ENCODE measurements around the gene CUEDC2. TPM values are rescaled to one million over a fixed set of nuclear protein-coding genes. Genes with fewer than 3 reads are reported as not detected.

Gene CUEDC2
- total RNA-seq, 1 experiment from 2014 or later = 89.3 TPM

- DNase-seq (ENCODE audit: low read depth) = no peak
These were observed 34.9 kb downstream of the CUEDC2 start for GRCh38 chr10:102397222-102398171.

- DNase-seq (ENCODE audit: low read depth) = no peak
These were observed 35.6 kb downstream of the CUEDC2 start for GRCh38 chr10:102396730-102397151.

- DNase-seq (ENCODE audit: low read depth) = no peak
These were observed 36.1 kb downstream of the CUEDC2 start for GRCh38 chr10:102396317-102396650.

- DNase-seq (ENCODE audit: low read depth) = peak; percentile 71
These were observed 36.7 kb downstream of the CUEDC2 start, which contains the start of gene NFKB2 for GRCh38 chr10:102395400-102396316. Gene NFKB2 (plus strand): TSS chr10:102395705. CDS start chr10:102395960, 255 bp downstream.

- DNase-seq (ENCODE audit: low read depth) = peak; percentile 25
These were observed 37.5 kb downstream of the CUEDC2 start for GRCh38 chr10:102394801-102395399.

GRCh38 chr10:102394079-102394800, 38.1 kb downstream of the CUEDC2 start:
- DNase-seq (ENCODE audit: low read depth) = peak; percentile 90

GRCh38 chr10:102393411-102394078, 38.8 kb downstream of the CUEDC2 start:
- no peak for DNase-seq (ENCODE audit: low read depth)

GRCh38 chr10:102392306-102392705, 40.1 kb downstream of the CUEDC2 start:
- no peak for DNase-seq (ENCODE audit: low read depth)

GRCh38 chr10:102389894-102390293, 42.5 kb downstream of the CUEDC2 start:
- DNase-seq (ENCODE audit: low read depth) = no peak

GRCh38 chr10:102384606-102385429, 47.6 kb downstream of the CUEDC2 start:
- DNase-seq (ENCODE audit: low read depth) = peak; percentile 25

GRCh38 chr10:102384053-102384452, 48.3 kb downstream of the CUEDC2 start:
- peak; percentile 6 for DNase-seq (ENCODE audit: low read depth)

GRCh38 chr10:102382871-102383270, 49.5 kb downstream of the CUEDC2 start:
- DNase-seq (ENCODE audit: low read depth) = no peak

GRCh38 chr10:102381983-102382382, 50.4 kb downstream of the CUEDC2 start:
- no peak for DNase-seq (ENCODE audit: low read depth)

- no peak for DNase-seq (ENCODE audit: low read depth)
These were observed 53.0 kb downstream of the CUEDC2 start for GRCh38 chr10:102379383-102379782.

GRCh38 chr10:102376901-102377300, 55.5 kb downstream of the CUEDC2 start:
- DNase-seq (ENCODE audit: low read depth) = no peak

GRCh38 chr10:102375867-102376266, 56.5 kb downstream of the CUEDC2 start:
- no peak for DNase-seq (ENCODE audit: low read depth)

- DNase-seq (ENCODE audit: low read depth) = no peak
These were observed 57.1 kb downstream of the CUEDC2 start for GRCh38 chr10:102375250-102375649.
